K562 (cell line): ENCODE results near the gene APC2. TPM values are rescaled to one million over a fixed set of nuclear protein-coding genes. Genes with fewer than 3 reads are reported as not detected.
A peak's percentile ranks its signal among the peaks of the same experiment; 100 is the strongest.

Experiments
- ARNT ChIP-seq, 2 experiments: fragments of 450-650 bp; IDR thresholded peaks; 2 replicates each; pipeline ENCODE4 v1.6.1; 2016; ENCODE audit warnings: mild to moderate bottlenecking in 1 of 2
- BRD4 ChIP-seq: fragments of 200-600 bp; sonication (generic); IDR thresholded peaks from 2 replicates; pipeline ENCODE4 v1.6.1; 2017; ENCODE audit warnings: inconsistent platforms
- ETV1 ChIP-seq: fragments of 450-650 bp; conservative IDR thresholded peaks from 2 replicates; pipeline ENCODE4 v1.6.1; 2016; ENCODE audit warnings: missing genetic modification characterization, control low read depth, low read depth, missing compliant biosample characterization
- EZH2 ChIP-seq: IDR thresholded peaks from 2 replicates; pipeline ENCODE4 v1.6.1; 2012; ENCODE audit warnings: low read depth, mild to moderate bottlenecking, inconsistent platforms, low read length, borderline replicate concordance
- HMGN3 ChIP-seq: IDR thresholded peaks from 2 replicates; pipeline ENCODE4 v1.6.1; 2011; ENCODE audit warnings: borderline replicate concordance, low read depth, mild to moderate bottlenecking, mixed read lengths, low read length; ENCODE audit not compliant: insufficient read length; ENCODE audit errors: extremely low read depth
- MYC ChIP-seq, 2 experiments: fragments of 250-450 bp in 1 of 2; sonication (Bioruptor Pico) in 1 of 2; IDR thresholded peaks; 2 replicates each; pipeline versions ENCODE4 v1.5.1 to v1.6.1; 2012 to 2021; ENCODE audit warnings: low read depth in 2 of 2, borderline replicate concordance in 1 of 2, improper control_type of control experiment in 1 of 2, low read length in 1 of 2, mild to moderate bottlenecking in 1 of 2, moderate library complexity in 1 of 2
- NR4A1 ChIP-seq, 2 experiments: fragments of 250-450 bp in 1 of 2; fragments of 450-650 bp in 1 of 2; sonication (Bioruptor Pico) in 1 of 2; IDR thresholded peaks; 2 replicates each; pipeline versions ENCODE4 v1.4.0 to v1.6.1; 2016 to 2020; ENCODE audit warnings: mild to moderate bottlenecking in 2 of 2, missing compliant biosample characterization in 1 of 2, missing genetic modification characterization in 1 of 2, moderate library complexity in 1 of 2
- PHTF2 ChIP-seq: fragments of 250-450 bp; sonication (Bioruptor Pico); IDR thresholded peaks from 2 replicates; pipeline ENCODE4 v1.5.0; 2021; ENCODE audit warnings: mild to moderate bottlenecking
- RBM22 ChIP-seq: fragments of 200-400 bp; formaldehyde crosslinking; IDR thresholded peaks from 2 replicates; pipeline ENCODE4 v1.6.1; 2018; ENCODE audit warnings: low read length, low read depth; ENCODE audit not compliant: poor library complexity, severe bottlenecking
- RNF2 ChIP-seq: sonication (generic); IDR thresholded peaks from 2 replicates; pipeline ENCODE4 v1.6.1; 2016
- SIN3B ChIP-seq: fragments of 450-650 bp; IDR thresholded peaks from 2 replicates; pipeline ENCODE4 v1.6.1; 2017; ENCODE audit warnings: low read depth, mild to moderate bottlenecking, moderate library complexity
- STAG1 ChIP-seq: sonication (generic); formaldehyde crosslinking; IDR thresholded peaks from 2 replicates; pipeline ENCODE4 v1.5.0; 2020; ENCODE audit warnings: missing genetic modification reagents, borderline replicate concordance
- TAF9B ChIP-seq: fragments of 450-650 bp; IDR thresholded peaks from 2 replicates; pipeline ENCODE4 v1.6.1; 2018; ENCODE audit warnings: mild to moderate bottlenecking; ENCODE audit not compliant: partially characterized antibody
- ZBTB5 ChIP-seq: fragments of 450-650 bp; IDR thresholded peaks from 2 replicates; pipeline ENCODE4 v1.6.1; 2017; ENCODE audit warnings: antibody characterized with exemption
- polyA plus RNA-seq, 8 experiments: library from polyadenylated mRNA; depleted of rRNA in 4 of 8; stranded (reverse) in 5 of 8; unstranded in 3 of 8; fragments of >200 nt; fragmentation: Nextera tagmentation in 2 of 8; fragmentation: Illumina TruSeq in 1 of 8; extraction: Ambion mirVana in 2 of 8; extraction: Trizol in 1 of 8; gene quantifications; 2 replicates each; pipeline versions ENCODE4 v1.2.1 to v1.2.3, GENCODE V29; 2011 to 2014; ENCODE audit warnings: inconsistent platforms in 1 of 8, missing spikeins in 1 of 8
- total RNA-seq, 7 experiments: library from RNA; depleted of rRNA in 6 of 7; stranded (reverse); fragments of >200 nt in 6 of 7; fragmentation: Illumina TruSeq in 2 of 7; extraction: Trizol in 2 of 7; gene quantifications; 2 replicates each; pipeline versions ENCODE4 v1.2.1 to v1.2.3, GENCODE V29; 2011 to 2021; ENCODE audit warnings: low replicate concordance in 1 of 7
- TF ChIP-seq, protein P1 (sequence below): sonication (generic); formaldehyde crosslinking; IDR thresholded peaks from 2 replicates; pipeline ENCODE4 v1.8.1; 2023; ENCODE audit warnings: mild to moderate bottlenecking, missing genetic modification reagents
- TF ChIP-seq, protein P2 (sequence below): fragments of 200-800 bp; sonication (Bioruptor generic); IDR thresholded peaks from 2 replicates; pipeline ENCODE4 v1.6.1; 2017; ENCODE audit warnings: missing genetic modification characterization, missing compliant biosample characterization
- TF ChIP-seq, protein P3 (sequence below): sonication (generic); formaldehyde crosslinking; IDR thresholded peaks from 2 replicates; pipeline ENCODE4 v1.8.1; 2023; ENCODE audit warnings: missing genetic modification reagents, mild to moderate bottlenecking, borderline replicate concordance

APC2 gene
- total and polyA plus RNA-seq, 9 of the 15 experiments (the other 6 are each of a cell fraction or from before 2014, with no cell fraction given) = 0.01 to 0.40 (median 0.05) TPM; not detected in 3

DNA sequence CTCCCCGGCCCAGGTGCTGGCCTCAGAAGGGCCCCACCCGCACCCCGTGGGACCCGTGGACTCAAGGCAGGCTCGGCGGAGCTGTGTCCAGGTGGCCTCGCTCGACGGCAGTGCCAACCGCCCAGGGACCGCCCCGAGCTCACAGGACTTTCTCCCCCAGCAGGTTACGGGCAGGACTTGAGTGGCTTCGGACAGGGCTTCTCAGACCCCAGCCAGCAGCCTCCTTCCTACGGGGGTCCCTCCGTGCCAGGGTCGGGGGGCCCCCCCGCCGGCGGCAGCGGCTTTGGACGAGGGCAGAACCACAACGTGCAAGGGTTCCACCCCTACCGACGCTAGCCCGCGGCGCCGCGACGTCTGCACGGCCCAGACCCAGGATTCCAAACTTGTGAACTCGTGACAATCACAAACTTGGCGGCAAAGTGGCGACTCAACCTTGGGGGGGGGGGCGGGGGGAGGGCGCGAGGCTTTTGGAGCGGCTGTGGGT, 15.3 kb upstream of the APC2 start (continued):
- TF ChIP-seq, protein P1, sequence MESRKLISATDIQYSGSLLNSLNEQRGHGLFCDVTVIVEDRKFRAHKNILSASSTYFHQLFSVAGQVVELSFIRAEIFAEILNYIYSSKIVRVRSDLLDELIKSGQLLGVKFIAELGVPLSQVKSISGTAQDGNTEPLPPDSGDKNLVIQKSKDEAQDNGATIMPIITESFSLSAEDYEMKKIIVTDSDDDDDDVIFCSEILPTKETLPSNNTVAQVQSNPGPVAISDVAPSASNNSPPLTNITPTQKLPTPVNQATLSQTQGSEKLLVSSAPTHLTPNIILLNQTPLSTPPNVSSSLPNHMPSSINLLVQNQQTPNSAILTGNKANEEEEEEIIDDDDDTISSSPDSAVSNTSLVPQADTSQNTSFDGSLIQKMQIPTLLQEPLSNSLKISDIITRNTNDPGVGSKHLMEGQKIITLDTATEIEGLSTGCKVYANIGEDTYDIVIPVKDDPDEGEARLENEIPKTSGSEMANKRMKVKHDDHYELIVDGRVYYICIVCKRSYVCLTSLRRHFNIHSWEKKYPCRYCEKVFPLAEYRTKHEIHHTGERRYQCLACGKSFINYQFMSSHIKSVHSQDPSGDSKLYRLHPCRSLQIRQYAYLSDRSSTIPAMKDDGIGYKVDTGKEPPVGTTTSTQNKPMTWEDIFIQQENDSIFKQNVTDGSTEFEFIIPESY (CRISPR knock-in tag) = peak; percentile 82
- TF ChIP-seq TAF9B = no peak
- TF ChIP-seq RBM22 = peak; percentile 88
- TF ChIP-seq ARNT (IDR thresholded peaks at IDR 0.05) = no peak
- peak; percentile 30 for TF ChIP-seq HMGN3
- TF ChIP-seq EZH2 = no peak
- TF ChIP-seq, protein P2, sequence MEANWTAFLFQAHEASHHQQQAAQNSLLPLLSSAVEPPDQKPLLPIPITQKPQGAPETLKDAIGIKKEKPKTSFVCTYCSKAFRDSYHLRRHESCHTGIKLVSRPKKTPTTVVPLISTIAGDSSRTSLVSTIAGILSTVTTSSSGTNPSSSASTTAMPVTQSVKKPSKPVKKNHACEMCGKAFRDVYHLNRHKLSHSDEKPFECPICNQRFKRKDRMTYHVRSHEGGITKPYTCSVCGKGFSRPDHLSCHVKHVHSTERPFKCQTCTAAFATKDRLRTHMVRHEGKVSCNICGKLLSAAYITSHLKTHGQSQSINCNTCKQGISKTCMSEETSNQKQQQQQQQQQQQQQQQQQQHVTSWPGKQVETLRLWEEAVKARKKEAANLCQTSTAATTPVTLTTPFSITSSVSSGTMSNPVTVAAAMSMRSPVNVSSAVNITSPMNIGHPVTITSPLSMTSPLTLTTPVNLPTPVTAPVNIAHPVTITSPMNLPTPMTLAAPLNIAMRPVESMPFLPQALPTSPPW = peak; percentile 71
- no peak for TF ChIP-seq ETV1
- TF ChIP-seq, protein P3, sequence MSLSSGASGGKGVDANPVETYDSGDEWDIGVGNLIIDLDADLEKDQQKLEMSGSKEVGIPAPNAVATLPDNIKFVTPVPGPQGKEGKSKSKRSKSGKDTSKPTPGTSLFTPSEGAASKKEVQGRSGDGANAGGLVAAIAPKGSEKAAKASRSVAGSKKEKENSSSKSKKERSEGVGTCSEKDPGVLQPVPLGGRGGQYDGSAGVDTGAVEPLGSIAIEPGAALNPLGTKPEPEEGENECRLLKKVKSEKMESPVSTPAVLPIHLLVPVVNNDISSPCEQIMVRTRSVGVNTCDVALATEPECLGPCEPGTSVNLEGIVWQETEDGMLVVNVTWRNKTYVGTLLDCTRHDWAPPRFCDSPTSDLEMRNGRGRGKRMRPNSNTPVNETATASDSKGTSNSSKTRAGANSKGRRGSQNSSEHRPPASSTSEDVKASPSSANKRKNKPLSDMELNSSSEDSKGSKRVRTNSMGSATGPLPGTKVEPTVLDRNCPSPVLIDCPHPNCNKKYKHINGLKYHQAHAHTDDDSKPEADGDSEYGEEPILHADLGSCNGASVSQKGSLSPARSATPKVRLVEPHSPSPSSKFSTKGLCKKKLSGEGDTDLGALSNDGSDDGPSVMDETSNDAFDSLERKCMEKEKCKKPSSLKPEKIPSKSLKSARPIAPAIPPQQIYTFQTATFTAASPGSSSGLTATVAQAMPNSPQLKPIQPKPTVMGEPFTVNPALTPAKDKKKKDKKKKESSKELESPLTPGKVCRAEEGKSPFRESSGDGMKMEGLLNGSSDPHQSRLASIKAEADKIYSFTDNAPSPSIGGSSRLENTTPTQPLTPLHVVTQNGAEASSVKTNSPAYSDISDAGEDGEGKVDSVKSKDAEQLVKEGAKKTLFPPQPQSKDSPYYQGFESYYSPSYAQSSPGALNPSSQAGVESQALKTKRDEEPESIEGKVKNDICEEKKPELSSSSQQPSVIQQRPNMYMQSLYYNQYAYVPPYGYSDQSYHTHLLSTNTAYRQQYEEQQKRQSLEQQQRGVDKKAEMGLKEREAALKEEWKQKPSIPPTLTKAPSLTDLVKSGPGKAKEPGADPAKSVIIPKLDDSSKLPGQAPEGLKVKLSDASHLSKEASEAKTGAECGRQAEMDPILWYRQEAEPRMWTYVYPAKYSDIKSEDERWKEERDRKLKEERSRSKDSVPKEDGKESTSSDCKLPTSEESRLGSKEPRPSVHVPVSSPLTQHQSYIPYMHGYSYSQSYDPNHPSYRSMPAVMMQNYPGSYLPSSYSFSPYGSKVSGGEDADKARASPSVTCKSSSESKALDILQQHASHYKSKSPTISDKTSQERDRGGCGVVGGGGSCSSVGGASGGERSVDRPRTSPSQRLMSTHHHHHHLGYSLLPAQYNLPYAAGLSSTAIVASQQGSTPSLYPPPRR = no peak
- no peak for TF ChIP-seq BRD4
- no peak for TF ChIP-seq SIN3B
- TF ChIP-seq ZBTB5 = no peak
- no peak for TF ChIP-seq STAG1 (CRISPR knock-in tag)
- TF ChIP-seq PHTF2 (CRISPR knock-in tag) = no peak
- TF ChIP-seq RNF2 = no peak
- TF ChIP-seq NR4A1 (CRISPR knock-in tag; IDR thresholded peaks at IDR 0.05) = no peak
- no peak for TF ChIP-seq NR4A1 (tag; IDR thresholded peaks at IDR 0.05)
- TF ChIP-seq MYC (IDR thresholded peaks at IDR 0.05; ENCODE audit: low read depth, low read length) = no peak
- no peak for TF ChIP-seq MYC (CRISPR knock-in tag; IDR thresholded peaks at IDR 0.05; ENCODE audit: borderline replicate concordance, low read depth)
